Activated naive CD8-positive, alpha-beta T cell treated with anti-CD3 and anti-CD28 coated beads for 36 hours (primary cell): ENCODE measurements around the gene LCE1F. TPM values are rescaled to one million over a fixed set of nuclear protein-coding genes. Genes with fewer than 3 reads are reported as not detected.

ENCODE experiments used
- DNase-seq: peaks from one replicate; pipeline ENCODE4 v3.0.0; 2021
- H3K27ac Mint-ChIP-seq: one replicate; pipeline ENCODE4 v1.8.0; 2022; ENCODE audit warnings: mild to moderate bottlenecking, moderate library complexity, mixed read lengths
- H3K27me3 Mint-ChIP-seq: one replicate; pipeline ENCODE4 v1.8.0; 2022; ENCODE audit warnings: mild to moderate bottlenecking, mixed read lengths
- H3K36me3 Mint-ChIP-seq: one replicate; pipeline ENCODE4 v1.8.0; 2021; ENCODE audit warnings: mild to moderate bottlenecking, mixed read lengths
- H3K4me1 Mint-ChIP-seq: one replicate; pipeline ENCODE4 v1.8.0; 2021; ENCODE audit warnings: mixed read lengths
- H3K4me3 Mint-ChIP-seq: one replicate; pipeline ENCODE4 v1.8.0; 2022; ENCODE audit warnings: mild to moderate bottlenecking, moderate library complexity, mixed read lengths
- H3K9me3 Mint-ChIP-seq: one replicate; pipeline ENCODE4 v1.8.0; 2022; ENCODE audit warnings: mixed read lengths
- total RNA-seq, 2 experiments: library from RNA; stranded (reverse); gene quantifications; one replicate each; pipeline ENCODE4 v1.2.3, GENCODE V29; 2021

LCE1F gene
- total RNA-seq, 2 experiments from 2014 or later, result not detected

DNA sequence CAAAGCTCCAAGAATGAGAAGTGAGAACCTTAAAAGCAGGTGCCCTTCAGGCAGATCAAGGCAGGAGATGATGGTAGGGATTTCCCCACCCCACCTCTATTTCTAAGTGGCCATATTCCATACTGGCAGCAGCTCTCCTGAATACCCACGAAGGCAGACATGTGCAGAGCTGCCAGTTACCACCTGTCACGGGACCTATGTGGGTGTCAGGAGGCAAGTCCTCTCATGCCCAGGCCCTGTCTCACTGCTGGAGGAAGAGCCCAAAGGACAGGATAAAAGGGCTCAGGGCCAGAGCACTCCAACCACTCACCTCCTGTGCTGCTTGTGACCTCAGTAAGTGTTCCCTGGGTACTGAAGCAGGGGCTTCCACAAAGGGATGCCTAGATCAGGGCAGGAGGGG is 36.1 kb downstream of the LCE1F start:
- no peak overlapping the region for H3K27ac Mint-ChIP-seq
- no peak for DNase-seq
- H3K4me1 Mint-ChIP-seq, result no peaks in the 10 kb centered on the region

GRCh38 chr1:152811671-152812070 is 36.7 kb downstream of the LCE1F start, which contains the start of gene LCE1B:
Gene LCE1B, plus strand, starts transcription at chr1:152811971. Its CDS starts 476 bp downstream, at chr1:152812447.
- no peaks in the 10 kb centered on the region for H3K36me3 Mint-ChIP-seq
- no peaks in the 10 kb centered on the region for H3K4me1 Mint-ChIP-seq
- H3K27me3 Mint-ChIP-seq, result peaks cover 13% of the 10 kb centered on the region
- no peak within 1 kb of the TSS for H3K4me3 Mint-ChIP-seq
- H3K27ac Mint-ChIP-seq, result no peak within 1 kb of the TSS
- DNase-seq, result no peak
- peaks cover 2% of the 10 kb centered on the region for H3K9me3 Mint-ChIP-seq

More for the DNA sequence above, 36.1 kb downstream of the LCE1F start:
- Mint-ChIP-seq H3K9me3 (peaks cover 2% of the 10 kb centered on the region), H3K27me3 (peaks cover 14% of the 10 kb centered on the region), H3K4me3 (no peak overlapping the region), H3K36me3 (no peaks in the 10 kb centered on the region)

DNA sequence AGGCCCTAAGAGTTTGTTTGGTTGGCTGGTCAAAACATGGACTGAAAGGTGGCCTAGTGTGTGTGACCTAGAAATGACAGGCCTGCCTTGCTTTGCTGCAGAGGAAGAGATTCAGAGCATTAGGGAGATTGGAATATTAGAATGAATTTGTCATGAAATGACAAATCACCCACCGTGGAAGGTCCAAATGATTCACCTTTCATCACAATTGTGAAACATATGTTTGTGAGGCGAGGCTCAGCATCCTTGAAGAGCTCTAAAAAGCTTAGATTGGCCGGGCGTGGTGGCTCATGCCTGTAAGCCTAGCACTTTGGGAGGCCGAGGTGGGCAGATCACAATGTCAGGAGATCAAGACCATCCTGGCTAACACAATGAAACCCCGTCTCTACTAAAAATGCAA is 42.4 kb downstream of the LCE1F start:
- H3K4me1 Mint-ChIP-seq, result no peaks in the 10 kb centered on the region

DNA sequence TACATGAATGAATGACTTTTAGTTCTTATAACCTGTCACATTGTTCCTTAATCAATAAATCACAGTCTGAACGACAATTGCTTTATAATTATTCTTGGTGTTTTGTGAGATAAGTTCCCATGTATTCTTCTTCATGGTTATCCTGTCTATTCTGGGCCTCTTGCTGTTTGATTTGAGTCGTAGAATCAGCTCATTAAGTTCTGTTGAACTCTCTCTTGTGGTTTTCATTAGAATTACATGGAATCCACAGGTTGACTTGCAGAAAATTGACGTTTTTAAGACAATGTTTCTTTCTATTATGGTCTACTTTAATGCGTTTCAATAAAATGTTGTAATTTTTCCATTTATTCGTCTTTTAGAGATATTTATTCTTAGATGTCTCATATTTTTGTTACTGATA is 48.4 kb downstream of the LCE1F start:
- DNase-seq, result no peak
- Mint-ChIP-seq H3K4me3 (no peak overlapping the region), H3K4me1 (no peaks in the 10 kb centered on the region), H3K27ac (no peak overlapping the region), H3K36me3 (no peaks in the 10 kb centered on the region), H3K9me3 (no peaks in the 10 kb centered on the region), H3K27me3 (peaks cover 27% of the 10 kb centered on the region)

More for the DNA sequence above, 42.4 kb downstream of the LCE1F start:
- H3K4me3 Mint-ChIP-seq, result no peak overlapping the region
- H3K27me3 Mint-ChIP-seq, result peaks cover 14% of the 10 kb centered on the region
- no peak for DNase-seq
- H3K9me3 Mint-ChIP-seq, result no peaks in the 10 kb centered on the region
- H3K27ac Mint-ChIP-seq, result no peak overlapping the region
- no peaks in the 10 kb centered on the region for H3K36me3 Mint-ChIP-seq

- Mint-ChIP-seq H3K27ac (no peak overlapping the region), H3K4me1 (no peaks in the 10 kb centered on the region), H3K27me3 (peaks cover 44% of the 10 kb centered on the region), H3K9me3 (no peaks in the 10 kb centered on the region), H3K4me3 (no peak overlapping the region), H3K36me3 (no peaks in the 10 kb centered on the region)
- DNase-seq, result no peak
Measured at GRCh38 chr1:152824964-152825363, 50.0 kb downstream of the LCE1F start.

Other genes with a start within 250 kb of the LCE1F start
- gene LCE3E, start 208.4 kb upstream of the LCE1F start, total RNA-seq, result not detected
- not detected for gene LCE3D, start 194.6 kb upstream of the LCE1F start, total RNA-seq
- gene LCE3C, start 174.9 kb upstream of the LCE1F start, total RNA-seq, result not detected
- not detected for gene LCE3B, start 161.3 kb upstream of the LCE1F start, total RNA-seq
- not detected for gene LCE3A, start 152.0 kb upstream of the LCE1F start, total RNA-seq
- gene LCE2D, start 111.8 kb upstream of the LCE1F start, total RNA-seq, result not detected
- not detected for gene LCE2C, start 99.9 kb upstream of the LCE1F start, total RNA-seq
- not detected for gene LCE2B, start 89.0 kb upstream of the LCE1F start, total RNA-seq
- gene LCE2A, start 76.8 kb upstream of the LCE1F start, total RNA-seq, result not detected
- not detected for gene LCE4A, start 67.0 kb upstream of the LCE1F start, total RNA-seq
- gene KPRP, start 17.1 kb upstream of the LCE1F start, total RNA-seq, result not detected
- gene LCE1E, start 11.1 kb downstream of the LCE1F start, total RNA-seq, result not detected
- gene LCE1D, start 21.6 kb downstream of the LCE1F start, total RNA-seq, result not detected
- gene LCE1C, start 31.5 kb downstream of the LCE1F start, total RNA-seq, result not detected
- gene LCE1B, start 36.8 kb downstream of the LCE1F start, total RNA-seq, result not detected
- gene LCE1A, start 52.3 kb downstream of the LCE1F start, total RNA-seq, result not detected
- gene LCE6A, start 67.7 kb downstream of the LCE1F start, total RNA-seq, result not detected
- not detected for gene LCE7A, start 84.9 kb downstream of the LCE1F start, total RNA-seq
- gene SMCP, start 103.2 kb downstream of the LCE1F start, total RNA-seq, result not detected
- gene IVL, start 133.4 kb downstream of the LCE1F start, total RNA-seq, result not detected
- gene SPRR5, start 172.1 kb downstream of the LCE1F start, total RNA-seq, result not detected
- gene SPRR4, start 195.5 kb downstream of the LCE1F start, total RNA-seq, result not detected
- not detected for gene SPRR1A, start 208.9 kb downstream of the LCE1F start, total RNA-seq
- gene SPRR3, start 226.6 kb downstream of the LCE1F start, total RNA-seq, result not detected